ENCODE data around the gene FOXP1.

FOXP1 gene

GRCh38 chr3:71054312-71054711 lies 529.2 kb downstream of the FOXP1 start:
- no peak for DNase-seq (ENCODE audit: low spot score)

- DNase-seq (ENCODE audit: low spot score) = no peak
Measured at GRCh38 chr3:71053495-71053894, 530.0 kb downstream of the FOXP1 start.

GRCh38 chr3:71052716-71053115 lies 530.8 kb downstream of the FOXP1 start:
- DNase-seq (ENCODE audit: low spot score) = no peak

GRCh38 chr3:71051893-71052687 lies 531.4 kb downstream of the FOXP1 start:
- no peak for DNase-seq (ENCODE audit: low spot score)

- no peak for DNase-seq (ENCODE audit: low spot score)
Measured at GRCh38 chr3:71051259-71051595, 532.3 kb downstream of the FOXP1 start.

GRCh38 chr3:71050538-71051258 lies 532.8 kb downstream of the FOXP1 start:
- peak; percentile 80 for DNase-seq (ENCODE audit: low spot score)

GRCh38 chr3:71050166-71050537 lies 533.4 kb downstream of the FOXP1 start:
- DNase-seq (ENCODE audit: low spot score) = no peak

- DNase-seq (ENCODE audit: low spot score) = no peak
Measured at GRCh38 chr3:71048948-71049347, 534.6 kb downstream of the FOXP1 start.

- DNase-seq (ENCODE audit: low spot score) = no peak
Measured at GRCh38 chr3:71047616-71048531, 535.7 kb downstream of the FOXP1 start.

- no peak for DNase-seq (ENCODE audit: low spot score)
Measured at GRCh38 chr3:71046791-71047190, 536.7 kb downstream of the FOXP1 start.

- no peak for DNase-seq (ENCODE audit: low spot score)
Measured at GRCh38 chr3:71045917-71046282, 537.6 kb downstream of the FOXP1 start.

GRCh38 chr3:71045212-71045916 lies 538.2 kb downstream of the FOXP1 start:
- DNase-seq (ENCODE audit: low spot score) = no peak

GRCh38 chr3:71042759-71043158 lies 540.8 kb downstream of the FOXP1 start:
- DNase-seq (ENCODE audit: low spot score) = no peak

GRCh38 chr3:71041371-71041770 lies 542.2 kb downstream of the FOXP1 start:
- no peak for DNase-seq (ENCODE audit: low spot score)

GRCh38 chr3:71039332-71039731 lies 544.2 kb downstream of the FOXP1 start:
- peak; percentile 42 for DNase-seq (ENCODE audit: low spot score)

- no peak for DNase-seq (ENCODE audit: low spot score)
Measured at GRCh38 chr3:71037775-71038174, 545.8 kb downstream of the FOXP1 start.

GRCh38 chr3:71035886-71036285 lies 547.6 kb downstream of the FOXP1 start:
- no peak for DNase-seq (ENCODE audit: low spot score)

- no peak for DNase-seq (ENCODE audit: low spot score)
Measured at GRCh38 chr3:71035314-71035713, 548.2 kb downstream of the FOXP1 start.

- no peak for DNase-seq (ENCODE audit: low spot score)
Measured at GRCh38 chr3:71033681-71034220, 549.8 kb downstream of the FOXP1 start.

GRCh38 chr3:71031914-71032521 lies 551.5 kb downstream of the FOXP1 start:
- DNase-seq (ENCODE audit: low spot score) = no peak

GRCh38 chr3:71031181-71031580 lies 552.3 kb downstream of the FOXP1 start:
- DNase-seq (ENCODE audit: low spot score) = no peak

All from CD4-positive, alpha-beta T cell treated with Interleukin-2 at 100 ng/mL for 4 hours (primary cell).